GM12874 (cell line): Measurements from ENCODE around the gene BCL7A.

ENCODE experiments used
- TF ChIP-seq, protein P1 (sequence below): IDR thresholded peaks from 2 replicates; pipeline ENCODE4 v1.5.1; 2011; ENCODE audit warnings: low read depth, mild to moderate bottlenecking, control low read depth, low read length, moderate library complexity; ENCODE audit not compliant: insufficient read depth

BCL7A gene

DNA sequence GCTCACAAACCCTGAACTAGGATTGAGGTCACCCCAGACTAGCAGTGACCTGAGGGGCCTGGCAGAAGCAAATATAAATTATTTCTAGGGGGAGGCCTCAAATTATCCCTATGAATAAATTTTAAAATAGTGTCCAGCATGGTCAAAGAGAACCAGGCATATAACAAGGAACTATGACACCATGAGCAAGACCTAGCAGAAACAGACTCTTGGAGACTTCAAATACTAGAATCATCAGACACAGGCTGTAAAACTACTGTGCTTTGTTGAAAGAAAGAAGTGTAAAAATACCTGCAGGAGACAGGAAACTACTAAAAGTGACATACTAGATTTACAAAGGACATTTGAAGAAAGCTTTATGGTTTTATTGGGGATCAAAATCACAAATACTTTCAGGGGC is 3.2 kb upstream of the BCL7A start:
- TF ChIP-seq, protein P1, sequence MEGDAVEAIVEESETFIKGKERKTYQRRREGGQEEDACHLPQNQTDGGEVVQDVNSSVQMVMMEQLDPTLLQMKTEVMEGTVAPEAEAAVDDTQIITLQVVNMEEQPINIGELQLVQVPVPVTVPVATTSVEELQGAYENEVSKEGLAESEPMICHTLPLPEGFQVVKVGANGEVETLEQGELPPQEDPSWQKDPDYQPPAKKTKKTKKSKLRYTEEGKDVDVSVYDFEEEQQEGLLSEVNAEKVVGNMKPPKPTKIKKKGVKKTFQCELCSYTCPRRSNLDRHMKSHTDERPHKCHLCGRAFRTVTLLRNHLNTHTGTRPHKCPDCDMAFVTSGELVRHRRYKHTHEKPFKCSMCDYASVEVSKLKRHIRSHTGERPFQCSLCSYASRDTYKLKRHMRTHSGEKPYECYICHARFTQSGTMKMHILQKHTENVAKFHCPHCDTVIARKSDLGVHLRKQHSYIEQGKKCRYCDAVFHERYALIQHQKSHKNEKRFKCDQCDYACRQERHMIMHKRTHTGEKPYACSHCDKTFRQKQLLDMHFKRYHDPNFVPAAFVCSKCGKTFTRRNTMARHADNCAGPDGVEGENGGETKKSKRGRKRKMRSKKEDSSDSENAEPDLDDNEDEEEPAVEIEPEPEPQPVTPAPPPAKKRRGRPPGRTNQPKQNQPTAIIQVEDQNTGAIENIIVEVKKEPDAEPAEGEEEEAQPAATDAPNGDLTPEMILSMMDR: no peak

DNA sequence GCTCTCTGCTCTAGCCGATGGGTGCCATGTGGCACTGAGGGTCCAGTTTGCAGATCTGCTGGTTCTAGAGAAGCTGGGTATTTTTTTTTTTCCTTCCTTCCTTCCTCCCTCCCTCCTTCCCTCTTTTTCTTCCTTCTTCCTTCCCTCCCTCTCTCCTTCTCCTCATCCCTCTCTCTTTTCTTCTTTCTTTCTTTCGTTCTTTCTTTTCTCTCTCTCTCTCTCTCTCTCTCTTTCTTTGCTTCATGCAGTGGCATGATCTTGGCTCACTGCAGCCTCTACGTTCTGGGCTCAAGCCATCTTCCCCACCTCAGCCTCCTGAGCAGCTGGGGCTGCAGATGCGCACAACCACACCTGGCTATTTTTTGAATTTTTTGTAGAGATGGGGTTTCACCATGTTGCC is 2.7 kb upstream of the BCL7A start:
- TF ChIP-seq, protein P1: no peak

- TF ChIP-seq, protein P1: no peak
These were observed 890 bp upstream of the BCL7A start for GRCh38 chr12:122020795-122021192.

GRCh38 chr12:122021193-122021821 is 377 bp upstream of the BCL7A start:
- TF ChIP-seq, protein P1: no peak

DNA sequence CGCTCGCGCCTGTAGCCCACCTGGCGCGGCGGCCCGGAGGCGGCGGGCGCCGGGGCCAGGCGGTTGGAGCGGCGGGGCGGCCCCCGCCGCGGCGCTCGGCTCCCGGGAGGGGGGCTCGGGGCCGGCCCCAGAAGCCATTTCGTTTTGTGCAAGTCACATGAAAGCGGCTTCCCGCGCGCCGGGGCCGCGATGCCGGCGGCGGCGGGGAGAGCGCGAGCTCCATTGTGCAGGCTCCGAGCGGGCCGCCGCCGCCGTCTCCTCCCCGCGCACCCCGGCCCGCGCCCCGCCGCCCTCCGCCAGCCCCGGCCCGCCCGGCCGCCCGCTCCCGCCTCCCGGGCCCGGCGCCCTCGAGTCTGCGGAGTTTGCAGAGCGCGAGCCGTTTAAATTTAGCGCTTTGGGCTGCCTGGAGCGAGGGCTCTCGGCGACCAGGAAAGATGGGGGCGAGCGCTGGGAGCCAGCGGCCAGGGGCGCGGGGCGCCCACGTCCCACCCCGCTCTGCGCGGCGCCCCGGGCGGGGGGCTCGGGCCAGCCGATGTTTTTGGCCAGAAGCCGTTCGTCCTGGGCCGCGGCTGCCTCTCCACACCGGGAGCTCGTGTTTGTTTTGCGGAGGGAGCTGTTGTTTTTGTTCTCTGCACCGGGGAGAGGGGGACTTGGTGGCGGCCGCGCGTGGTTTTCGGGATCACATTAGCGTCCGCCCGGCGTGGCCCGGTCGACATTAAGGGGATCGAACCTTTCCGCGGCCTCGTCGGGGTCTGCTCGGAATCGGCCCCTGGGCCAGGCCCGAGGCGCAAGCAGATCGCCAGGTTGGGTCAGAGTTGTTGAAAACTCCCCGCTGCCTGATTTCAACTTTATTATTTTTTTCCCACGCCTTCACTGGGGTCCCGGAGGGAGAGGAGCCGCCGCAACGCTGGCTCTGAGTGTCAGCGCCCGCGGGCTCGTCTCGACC is 982 bp downstream of the BCL7A start:
- TF ChIP-seq, protein P1: no peak

DNA sequence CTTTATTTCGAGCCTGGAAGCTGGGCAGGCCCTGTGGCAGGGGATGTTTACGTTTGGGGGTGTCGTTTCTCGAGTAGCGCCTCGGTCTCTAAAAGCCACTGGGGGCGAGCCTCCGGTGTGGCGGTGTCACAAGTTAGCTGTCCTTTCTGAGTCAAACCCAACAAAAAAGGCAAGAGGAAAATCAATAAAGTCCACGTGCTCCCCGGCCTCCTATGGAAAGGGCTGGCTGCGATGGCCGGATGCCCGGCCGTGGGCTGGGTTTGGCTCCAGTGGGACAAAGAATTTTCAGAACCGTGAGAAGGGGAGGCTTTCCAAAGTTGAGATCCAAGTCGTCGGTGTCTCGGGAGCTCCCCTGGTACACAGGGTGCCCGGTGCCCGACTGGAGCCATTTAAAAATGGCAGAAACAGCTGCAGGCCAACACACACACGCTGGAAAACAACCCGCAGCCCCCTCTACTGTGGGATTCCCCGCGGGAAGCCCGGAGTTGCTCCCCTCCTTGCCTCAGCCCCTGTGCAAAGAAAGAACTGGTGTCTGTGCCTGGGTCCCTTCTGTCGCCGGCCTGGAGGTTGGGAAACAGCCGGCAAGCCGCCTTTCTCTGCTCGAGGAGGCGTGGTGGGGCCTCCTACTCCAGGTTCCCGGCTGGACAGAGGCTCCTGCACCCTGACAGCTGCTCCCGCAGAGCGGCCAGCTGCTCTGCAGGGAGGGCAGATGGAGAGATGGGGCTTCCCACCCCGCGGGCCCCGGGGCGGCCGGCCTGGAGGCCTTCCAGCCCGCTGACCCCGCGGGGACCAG is 1.9 kb downstream of the BCL7A start:
- TF ChIP-seq, protein P1: no peak
